Nephron progenitor cell (in vitro differentiated cells): ENCODE measurements around the gene SNX30.
A peak's percentile ranks its signal among the peaks of the same experiment; 100 is the strongest.

Source experiments
- DNase-seq: peaks from one replicate; pipeline ENCODE4 v3.0.0; 2021
- H3K27ac Mint-ChIP-seq: 2 replicates; pipeline ENCODE4 v1.8.0; 2021; ENCODE audit warnings: mild to moderate bottlenecking, moderate library complexity, mixed read lengths
- H3K27me3 Mint-ChIP-seq: 2 replicates; pipeline ENCODE4 v1.8.0; 2021; ENCODE audit warnings: mild to moderate bottlenecking, low read depth, mixed read lengths; ENCODE audit not compliant: poor library complexity
- H3K36me3 Mint-ChIP-seq: 2 replicates; pipeline ENCODE4 v1.8.0; 2021; ENCODE audit warnings: low read depth, mixed read lengths
- H3K4me1 Mint-ChIP-seq: 2 replicates; pipeline ENCODE4 v1.8.0; 2021; ENCODE audit warnings: mixed read lengths
- H3K4me3 Mint-ChIP-seq: 2 replicates; pipeline ENCODE4 v1.8.0; 2021; ENCODE audit warnings: mild to moderate bottlenecking, moderate library complexity, mixed read lengths
- H3K9me3 Mint-ChIP-seq: 2 replicates; pipeline ENCODE4 v1.8.0; 2021; ENCODE audit warnings: mild to moderate bottlenecking, moderate library complexity, mixed read lengths
- CTCF ChIP-seq: fragments of 200-600 bp; sonication (generic); IDR thresholded peaks from 2 replicates; pipeline ENCODE4 v1.5.0; 2021; ENCODE audit warnings: antibody characterized with exemption

The SNX30 gene

GRCh38 chr9:112810696-112811490 lies 60.3 kb downstream of the SNX30 start:
- Mint-ChIP-seq H3K36me3 (peaks cover 16% of the 10 kb centered on the region), H3K9me3 (no peaks in the 10 kb centered on the region), H3K4me3 (no peak overlapping the region), H3K4me1 (peaks cover 3% of the 10 kb centered on the region), H3K27me3 (no peaks in the 10 kb centered on the region), H3K27ac (no peak overlapping the region)
- no peak for DNase-seq
- no peak for TF ChIP-seq CTCF

- no peaks in the 10 kb centered on the region for H3K27me3 Mint-ChIP-seq
- peaks cover 11% of the 10 kb centered on the region for H3K36me3 Mint-ChIP-seq
- H3K4me3 Mint-ChIP-seq, result no peak overlapping the region
- DNase-seq, result no peak
- no peak for TF ChIP-seq CTCF
- H3K27ac Mint-ChIP-seq, result no peak overlapping the region
- no peaks in the 10 kb centered on the region for H3K9me3 Mint-ChIP-seq
- no peaks in the 10 kb centered on the region for H3K4me1 Mint-ChIP-seq
Measured at GRCh38 chr9:112811518-112811917, 61.0 kb downstream of the SNX30 start.

GRCh38 chr9:112815868-112816267 lies 65.3 kb downstream of the SNX30 start:
- TF ChIP-seq CTCF, result no peak
- DNase-seq, result no peak
- Mint-ChIP-seq H3K27me3 (no peaks in the 10 kb centered on the region), H3K9me3 (no peaks in the 10 kb centered on the region), H3K4me3 (no peak overlapping the region), H3K4me1 (peaks cover 4% of the 10 kb centered on the region), H3K36me3 (peaks cover 8% of the 10 kb centered on the region), H3K27ac (no peak overlapping the region)

- H3K4me1 Mint-ChIP-seq, result peaks cover 4% of the 10 kb centered on the region
- no peak overlapping the region for H3K27ac Mint-ChIP-seq
- no peak overlapping the region for H3K4me3 Mint-ChIP-seq
- DNase-seq, result no peak
- H3K9me3 Mint-ChIP-seq, result no peaks in the 10 kb centered on the region
- no peaks in the 10 kb centered on the region for H3K27me3 Mint-ChIP-seq
- H3K36me3 Mint-ChIP-seq, result peaks cover 8% of the 10 kb centered on the region
- TF ChIP-seq CTCF, result no peak
Measured at GRCh38 chr9:112817860-112818203, 67.3 kb downstream of the SNX30 start.

GRCh38 chr9:112819635-112820496 lies 69.3 kb downstream of the SNX30 start:
- Mint-ChIP-seq H3K27me3 (no peaks in the 10 kb centered on the region), H3K27ac (no peak overlapping the region), H3K4me3 (no peak overlapping the region), H3K36me3 (peaks cover 15% of the 10 kb centered on the region), H3K9me3 (no peaks in the 10 kb centered on the region), H3K4me1 (peaks cover 4% of the 10 kb centered on the region)
- peak; percentile 36 for DNase-seq
- TF ChIP-seq CTCF, result peak; percentile 75
